Caco-2 (cell line): ENCODE results near the gene PRPF18. TPM values are rescaled to one million over a fixed set of nuclear protein-coding genes. Genes with fewer than 3 reads are reported as not detected.

ENCODE experiments used
- BruUV-seq: library from RNA; stranded (reverse); fragments of 400-500 nt; replicated peaks from 2 replicates; lab custom pipeline; 2021; lab: Mats Ljungman, UMichigan
- CTCF ChIA-PET: fragments of 300-600 bp; sonication (Branson Sonifier 250); formaldehyde crosslinking; loops from one replicate; lab custom pipeline; 2022; ENCODE audit warnings: antibody characterized with exemption; lab: Charles Lee
- POLR2A ChIA-PET: fragments of 300-600 bp; sonication (Branson Sonifier 250); formaldehyde crosslinking; loops from one replicate; lab custom pipeline; 2022; ENCODE audit warnings: antibody characterized with exemption; lab: Charles Lee
- DNase-seq, 2 experiments: peaks; one replicate each; pipeline versions ENCODE4 v3.0.0 to v3.0.0-alpha.2; 2020 to 2022
- H3K27me3 ChIP-seq: replicated peaks from 2 replicates; pipeline ENCODE4 v1.6.0; 2011; ENCODE audit warnings: low read length; ENCODE audit not compliant: control insufficient read depth, insufficient read depth
- H3K36me3 ChIP-seq: 2 replicates; pipeline ENCODE4 v1.5.1; 2011; ENCODE audit warnings: low read length; ENCODE audit not compliant: control insufficient read depth, insufficient read depth
- H3K4me1 ChIP-seq: fragments of 250-450 bp; sonication (Bioruptor Pico); 2 replicates; pipeline ENCODE4 v1.5.1; 2020; ENCODE audit warnings: mild to moderate bottlenecking
- H3K4me3 ChIP-seq: 2 replicates; pipeline ENCODE4 v1.5.1; 2011; ENCODE audit warnings: low read depth, mild to moderate bottlenecking, control low read depth, low read length
- H3K9me3 ChIP-seq: fragments of 250-450 bp; sonication (Bioruptor Pico); 2 replicates; pipeline ENCODE4 v1.5.1; 2020; ENCODE audit warnings: mild to moderate bottlenecking, moderate library complexity
- H3K27ac Mint-ChIP-seq: one replicate; pipeline ENCODE4 v1.8.0; 2022; ENCODE audit warnings: mixed read lengths; ENCODE audit not compliant: unreplicated experiment
- H3K27me3 Mint-ChIP-seq: one replicate; pipeline ENCODE4 v1.8.0; 2022; ENCODE audit warnings: mixed read lengths; ENCODE audit not compliant: insufficient read depth, unreplicated experiment
- H3K36me3 Mint-ChIP-seq: one replicate; pipeline ENCODE4 v1.8.0; 2022; ENCODE audit warnings: mild to moderate bottlenecking, mixed read lengths; ENCODE audit not compliant: insufficient read depth, unreplicated experiment
- H3K4me1 Mint-ChIP-seq: one replicate; pipeline ENCODE4 v1.8.0; 2022; ENCODE audit warnings: low read depth, mixed read lengths; ENCODE audit not compliant: unreplicated experiment
- H3K4me3 Mint-ChIP-seq: one replicate; pipeline ENCODE4 v1.8.0; 2022; ENCODE audit warnings: mild to moderate bottlenecking, moderate library complexity, mixed read lengths; ENCODE audit not compliant: unreplicated experiment
- H3K9me3 Mint-ChIP-seq: one replicate; pipeline ENCODE4 v1.8.0; 2022; ENCODE audit warnings: mixed read lengths; ENCODE audit not compliant: unreplicated experiment
- CTCF ChIP-seq, 2 experiments: fragments of 200-600 bp in 1 of 2; IDR thresholded peaks; 1 replicate in 1 of 2; 2 replicates in 1 of 2; pipeline versions ENCODE4 v1.5.1 to v1.8.0; 2011 to 2022; ENCODE audit warnings: antibody characterized with exemption in 1 of 2, control low read depth in 1 of 2, inconsistent platforms in 1 of 2, low read depth in 1 of 2, low read length in 1 of 2, mild to moderate bottlenecking in 1 of 2, moderate library complexity in 1 of 2; ENCODE audit not compliant: insufficient read depth in 1 of 2, severe bottlenecking in 1 of 2, unreplicated experiment in 1 of 2
- intact Hi-C: fragments of 100-400 bp; cut with micrococcal nuclease; formaldehyde crosslinking; loops from one replicate; pipeline ENCODE4 v1.10.0; 2022; ENCODE audit not compliant: unreplicated experiment
- total RNA-seq: library from RNA; stranded (reverse); gene quantifications from 2 replicates; pipeline ENCODE4 v1.2.3, GENCODE V29; 2022

The PRPF18 gene
- total RNA-seq, 1 experiment from 2014 or later: 31.0 TPM

- no peak for DNase-seq
- no peak for TF ChIP-seq CTCF (IDR thresholded peaks at IDR 0.05; ENCODE audit: insufficient read depth in 1 of 2, low read depth in 1 of 2, low read length in 1 of 2, severe bottlenecking in 1 of 2, unreplicated experiment in 1 of 2)
- no TSS peak for BruUV-seq
- peaks cover 13% of the 10 kb centered on the region for H3K36me3 ChIP-seq
- Mint-ChIP-seq H3K27ac (no peak overlapping the region), H3K27me3 (no peaks in the 10 kb centered on the region), H3K4me1 (peaks cover 21% of the 10 kb centered on the region), H3K4me3 (no peak overlapping the region), H3K9me3 (no peaks in the 10 kb centered on the region), H3K36me3 (peaks cover 93% of the 10 kb centered on the region)
- intact Hi-C loops: no loop called here
- ChIA-PET POLR2A (no interaction called here), CTCF (no interaction called here)
- H3K4me3 ChIP-seq: no peak overlapping the region
- peaks cover 21% of the 10 kb centered on the region for H3K4me1 ChIP-seq
- H3K9me3 ChIP-seq: no peaks in the 10 kb centered on the region
- H3K27me3 ChIP-seq: no peaks in the 10 kb centered on the region
Measured at GRCh38 chr10:13668126-13668525, 81.4 kb downstream of the PRPF18 start.

- ChIA-PET CTCF (interaction anchor here (0.6 to 1.0 kb wide), 3 partner anchors 42 to 1414 kb away, joined by 3 to 4 read pairs (median 3); no protein-coding TSS in a partner anchor), POLR2A (no interaction called here)
- Mint-ChIP-seq H3K4me1 (peaks cover 26% of the 10 kb centered on the region), H3K36me3 (peaks cover 94% of the 10 kb centered on the region), H3K4me3 (peak overlapping the region; percentile 8), H3K9me3 (no peaks in the 10 kb centered on the region), H3K27me3 (no peaks in the 10 kb centered on the region), H3K27ac (peak overlapping the region; percentile 67)
- peak; percentile 52 to 69 for DNase-seq
- no peak for TF ChIP-seq CTCF (IDR thresholded peaks at IDR 0.05; ENCODE audit: insufficient read depth in 1 of 2, low read depth in 1 of 2, low read length in 1 of 2, severe bottlenecking in 1 of 2, unreplicated experiment in 1 of 2)
- peaks cover 21% of the 10 kb centered on the region for H3K4me1 ChIP-seq
- H3K36me3 ChIP-seq: peaks cover 13% of the 10 kb centered on the region
- H3K4me3 ChIP-seq: no peak overlapping the region
- no peaks in the 10 kb centered on the region for H3K27me3 ChIP-seq
- no peaks in the 10 kb centered on the region for H3K9me3 ChIP-seq
- intact Hi-C loops: loop anchor here (1.0 kb wide), 1 partner anchor 12 kb away; no protein-coding TSS in a partner anchor
- no TSS peak for BruUV-seq
Measured at GRCh38 chr10:13669182-13669855, 82.6 kb downstream of the PRPF18 start.

DNA sequence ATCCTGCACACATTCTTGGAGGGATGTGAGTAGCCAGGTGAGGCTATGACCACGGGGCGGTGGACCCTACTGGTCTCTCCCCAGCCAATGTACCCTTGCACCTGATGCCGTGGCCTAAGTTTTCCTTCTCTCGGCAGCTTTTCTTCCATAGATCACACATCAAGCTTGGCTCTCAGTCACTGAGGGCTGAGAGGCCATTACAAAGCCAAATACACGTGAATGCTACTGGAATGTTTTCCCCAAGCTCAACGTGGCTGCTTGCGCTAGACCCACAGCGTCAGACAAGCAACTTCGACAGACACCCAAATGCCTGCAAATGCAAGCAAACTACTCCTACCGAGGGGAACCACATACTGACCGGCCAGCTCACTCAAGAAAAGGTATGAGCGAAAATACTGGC is 83.1 kb downstream of the PRPF18 start:
- ChIA-PET CTCF (interaction anchor here (0.6 to 1.0 kb wide), 2 partner anchors 42 to 107 kb away, joined by 3 to 4 read pairs; no protein-coding TSS in a partner anchor), POLR2A (no interaction called here)
- no peak for TF ChIP-seq CTCF (IDR thresholded peaks at IDR 0.05; ENCODE audit: insufficient read depth in 1 of 2, low read depth in 1 of 2, low read length in 1 of 2, severe bottlenecking in 1 of 2, unreplicated experiment in 1 of 2)
- no peaks in the 10 kb centered on the region for H3K27me3 Mint-ChIP-seq
- no peaks in the 10 kb centered on the region for H3K9me3 Mint-ChIP-seq
- peaks cover 96% of the 10 kb centered on the region for H3K36me3 Mint-ChIP-seq
- H3K27me3 ChIP-seq: no peaks in the 10 kb centered on the region
- no peaks in the 10 kb centered on the region for H3K9me3 ChIP-seq
- intact Hi-C loops: loop anchor here (1.0 kb wide), 1 partner anchor 11 kb away; no protein-coding TSS in a partner anchor
- peak overlapping the region; percentile 8 for H3K4me3 Mint-ChIP-seq
- H3K4me1 Mint-ChIP-seq: peaks cover 26% of the 10 kb centered on the region
- H3K36me3 ChIP-seq: peaks cover 14% of the 10 kb centered on the region
- no peak for DNase-seq
- peak overlapping the region; percentile 67 for H3K27ac Mint-ChIP-seq
- H3K4me3 ChIP-seq: no peak overlapping the region
- no TSS peak for BruUV-seq
- peaks cover 21% of the 10 kb centered on the region for H3K4me1 ChIP-seq
